Gastroesophageal sphincter (tissue), 4 donors: Measurements from ENCODE around the gene AOX1. TPM values are rescaled to one million over a fixed set of nuclear protein-coding genes. Genes with fewer than 3 reads are reported as not detected.
A peak's percentile ranks its signal among the peaks of the same experiment; 100 is the strongest.
"Not testable (repeated sequence)": the region's sequence is repeated elsewhere in the genome, so short reads cannot be mapped to it uniquely, and the experiment has no call there.

ENCODE experiments used
- ATAC-seq: fragments of 150-250 bp; one replicate; pipeline ENCODE4 v1.9.1; 2016; ENCODE audit warnings: mild to moderate bottlenecking, moderate library complexity
- H3K27ac ChIP-seq, 4 donors: fragments of 200-600 bp; sonication (generic) in 3 of 4; 1 replicate in 3 of 4; 2 replicates in 1 of 4; pipeline ENCODE4 v1.5.1; 2016 to 2019
- H3K27me3 ChIP-seq: fragments of 200-600 bp; sonication (generic); one replicate; pipeline ENCODE4 v1.5.1; 2019
- H3K36me3 ChIP-seq, 2 donors: fragments of 200-600 bp; sonication (generic); one replicate each; pipeline ENCODE4 v1.5.1; 2019; ENCODE audit warnings: control low read depth in 1 of 2
- H3K4me1 ChIP-seq, 3 donors: fragments of 200-600 bp; sonication (generic); 1 replicate in 2 of 3; 2 replicates in 1 of 3; pipeline ENCODE4 v1.5.1; 2016 to 2019; ENCODE audit warnings: control low read depth in 2 of 3
- H3K4me3 ChIP-seq, 2 donors: fragments of 200-600 bp; sonication (generic); one replicate each; pipeline ENCODE4 v1.5.1; 2019; ENCODE audit warnings: mild to moderate bottlenecking in 1 of 2, moderate library complexity in 1 of 2
- H3K9me3 ChIP-seq, 3 donors: fragments of 200-600 bp; sonication (generic); one replicate each; pipeline ENCODE4 v1.5.1; 2017 to 2019; ENCODE audit warnings: control low read depth in 2 of 3
- CTCF ChIP-seq, 4 experiments: fragments of 200-600 bp in 2 of 4; fragments of 450-650 bp in 2 of 4; sonication (generic) in 1 of 4; IDR thresholded peaks; one replicate each; pipeline ENCODE4 v1.5.1; 2017 to 2019; ENCODE audit warnings: antibody characterized with exemption in 4 of 4, mild to moderate bottlenecking in 2 of 4, moderate library complexity in 2 of 4
- EP300 ChIP-seq: sonication (generic); formaldehyde crosslinking; IDR thresholded peaks from one replicate; pipeline ENCODE4 v1.6.1; 2017; ENCODE audit warnings: antibody characterized with exemption, mild to moderate bottlenecking
- POLR2A ChIP-seq, 2 donors: fragments of 450-650 bp; IDR thresholded peaks; one replicate each; pipeline ENCODE4 v1.6.1; 2017; ENCODE audit warnings: antibody characterized with exemption in 2 of 2, mild to moderate bottlenecking in 2 of 2, moderate library complexity in 1 of 2
- POLR2AphosphoS5 ChIP-seq: sonication (generic); formaldehyde crosslinking; IDR thresholded peaks from one replicate; pipeline ENCODE4 v1.6.1; 2017; ENCODE audit warnings: antibody characterized with exemption
- WGBS, 2 donors: methylation state at CpG; one replicate each; pipeline ENCODE4 v1.1.5; 2018; ENCODE audit warnings: low coverage in 1 of 2; 5-methylcytosine and 5-hydroxymethylcytosine counted together
- total RNA-seq, 4 donors: library from RNA; depleted of rRNA; stranded (reverse); fragments of >200 nt; gene quantifications; one replicate each; pipeline ENCODE4 v1.1.0, GENCODE V29; 2016

The AOX1 gene
- total RNA-seq, result 100 to 1,000 TPM in 2 of 4 donors, 10 to 100 TPM in 2; 36.7 to 125 (median 85.6) TPM

DNA sequence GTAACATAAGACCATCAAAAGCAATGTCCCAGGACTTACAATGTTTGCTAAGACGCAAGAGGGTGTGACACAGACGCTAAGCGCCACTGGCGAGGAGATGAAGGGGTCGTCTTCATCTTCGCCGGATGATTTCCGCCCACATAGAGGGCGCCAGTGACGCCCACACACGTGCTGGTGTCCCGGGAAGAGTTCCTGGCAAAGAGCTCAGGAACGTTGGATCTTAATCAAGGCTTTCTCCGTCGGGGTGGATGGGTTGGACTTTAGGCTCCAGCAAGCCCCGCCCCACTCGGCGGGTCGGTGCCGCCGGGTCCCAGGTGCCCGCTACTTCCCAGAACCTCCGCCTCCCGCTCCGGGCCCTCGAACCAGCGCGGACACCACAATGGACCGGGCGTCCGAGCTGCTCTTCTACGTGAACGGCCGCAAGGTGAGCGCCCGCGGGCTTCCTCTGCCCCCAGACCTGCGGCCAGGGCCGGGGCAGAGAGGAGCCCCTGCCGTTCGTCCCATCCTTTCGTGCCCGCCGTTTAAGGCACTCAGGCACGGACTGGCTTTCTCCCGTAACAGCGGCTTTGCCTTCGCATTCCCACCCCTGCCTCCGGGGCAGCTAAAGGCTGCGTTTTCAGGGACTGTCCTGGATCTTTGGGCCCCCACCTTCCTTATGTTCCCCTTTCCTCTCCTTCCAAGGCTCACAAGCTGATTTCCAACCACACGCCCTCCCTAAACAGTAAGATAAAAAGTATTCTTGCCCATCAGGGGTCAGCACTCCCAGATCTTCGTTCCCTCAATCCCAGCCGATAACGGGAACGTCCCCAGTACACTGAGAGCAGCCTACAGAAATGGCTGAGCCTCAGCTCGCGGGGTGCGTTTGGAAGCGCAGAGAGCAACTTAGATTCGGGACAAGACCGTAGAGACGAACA lies at the start of gene AOX1:
TSS of gene AOX1 (plus strand) at position 285 of the 914 bp plus-strand sequence. CDS start at position 380, 95 bp downstream.
- no peaks in the 10 kb centered on the region for H3K36me3 ChIP-seq
- TF ChIP-seq POLR2A (IDR thresholded peaks at IDR 0.05), result peak; percentile 17 to 43
- TF ChIP-seq POLR2AphosphoS5, result peak; percentile 48
- TF ChIP-seq CTCF (IDR thresholded peaks at IDR 0.05), result no peak
- no peak for TF ChIP-seq EP300
- H3K27me3 ChIP-seq, result no peaks in the 10 kb centered on the region
- H3K27ac ChIP-seq, result peak within 1 kb of the TSS in 3 of 4 donors; percentile 72 to 87 (median 80)
- H3K4me3 ChIP-seq, result peak within 1 kb of the TSS; percentile 27 to 65
- no peaks in the 10 kb centered on the region for H3K9me3 ChIP-seq
- H3K4me1 ChIP-seq, result peaks cover 0 to 18% (median 0%) of the 10 kb centered on the region in 3 donors
- WGBS, 2 donors, result 0 to 3% methylated on average over 6 to 17 of the region's 62 CpGs
- ATAC-seq, result peak; percentile 87

DNA sequence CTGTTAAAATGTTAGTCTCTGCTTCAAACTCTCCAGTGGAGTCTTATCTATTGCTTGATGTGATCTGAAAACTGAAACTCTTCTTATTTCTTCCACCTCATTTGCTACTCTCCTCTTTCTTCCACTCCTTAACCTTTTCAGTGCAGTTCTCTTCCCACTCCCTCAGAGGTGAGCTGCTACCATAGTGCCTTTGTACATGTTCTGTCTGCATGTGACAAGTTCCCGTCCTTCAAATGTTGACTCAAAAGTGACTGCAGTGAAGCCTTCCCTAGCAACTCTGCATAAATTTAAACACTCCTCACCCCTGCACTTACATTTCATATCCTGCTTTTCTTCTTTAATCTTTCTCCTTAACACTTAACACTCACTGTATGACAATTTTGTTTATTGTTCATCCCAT lies 47.7 kb upstream of the AOX1 start:
- H3K27ac ChIP-seq, result no peak overlapping the region
- ATAC-seq, result no peak
- no peaks in the 10 kb centered on the region for H3K9me3 ChIP-seq
- no peaks in the 10 kb centered on the region for H3K36me3 ChIP-seq
- WGBS, 2 donors, result 100% methylated on average over 1 of the region's 1 CpG
- no peaks in the 10 kb centered on the region for H3K4me1 ChIP-seq
- no peak for TF ChIP-seq CTCF (IDR thresholded peaks at IDR 0.05)
- no peak for TF ChIP-seq POLR2A (IDR thresholded peaks at IDR 0.05)
- no peak for TF ChIP-seq EP300
- no peak for TF ChIP-seq POLR2AphosphoS5
- H3K4me3 ChIP-seq, result no peak overlapping the region
- no peaks in the 10 kb centered on the region for H3K27me3 ChIP-seq

DNA sequence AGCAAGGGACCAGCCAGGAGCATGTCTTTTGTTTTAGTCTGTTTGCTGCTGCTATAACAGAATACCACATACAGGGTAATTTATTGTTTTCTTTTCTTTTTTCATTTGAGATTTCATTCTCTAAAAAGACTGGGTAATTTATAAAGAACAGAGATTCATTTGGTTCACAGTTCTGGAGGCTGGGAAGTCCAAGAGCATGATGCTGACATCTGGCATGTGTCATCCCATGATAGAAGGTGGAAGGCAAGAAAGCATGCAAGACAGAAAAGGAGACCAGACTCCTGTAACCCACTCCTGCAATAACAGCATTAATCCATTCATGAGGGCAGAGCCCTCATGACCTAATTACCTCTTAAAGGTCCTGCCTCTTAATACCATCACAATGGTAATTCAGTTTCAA lies 45.0 kb upstream of the AOX1 start:
- Histone ChIP-seq H3K27me3 (no peaks in the 10 kb centered on the region), H3K4me3 (no peak overlapping the region), H3K4me1 (no peaks in the 10 kb centered on the region), H3K27ac (no peak overlapping the region), H3K36me3 (no peaks in the 10 kb centered on the region), H3K9me3 (no peaks in the 10 kb centered on the region)
- TF ChIP-seq POLR2A (IDR thresholded peaks at IDR 0.05), result no peak
- no peak for TF ChIP-seq EP300
- no peak for TF ChIP-seq CTCF (IDR thresholded peaks at IDR 0.05)
- no peak for TF ChIP-seq POLR2AphosphoS5
- ATAC-seq, result no peak

DNA sequence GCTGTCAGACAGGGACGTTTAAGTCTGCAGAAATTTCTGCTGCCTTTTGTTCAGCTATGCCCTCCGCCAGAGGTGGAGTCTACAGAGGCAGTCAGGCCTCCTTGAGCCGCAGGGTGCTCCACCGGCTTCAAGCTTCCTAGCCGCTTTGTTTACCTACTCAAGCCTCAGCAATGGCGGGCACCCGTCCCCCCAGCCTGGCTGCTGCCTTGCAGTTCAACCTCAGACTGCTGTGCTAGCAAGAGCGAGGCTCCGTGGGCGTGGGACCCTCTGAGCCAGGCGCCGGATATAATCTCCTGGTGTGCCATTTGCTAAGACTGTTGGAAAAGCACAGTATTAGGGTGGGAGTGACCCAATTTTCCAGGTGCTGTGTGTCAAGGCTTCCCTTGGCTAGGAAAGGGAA lies 19.2 kb upstream of the AOX1 start:
- not testable (repeated sequence) for ATAC-seq, H3K4me1 ChIP-seq, H3K9me3 ChIP-seq, H3K27ac ChIP-seq, H3K27me3 ChIP-seq, H3K36me3 ChIP-seq, H3K4me3 ChIP-seq
- 100% methylated on average over 1 of the region's 12 CpGs; no CpG with 5 or more reads in 1 of the 2 donors for WGBS, 2 donors

GRCh38 chr2:200567932-200568331 lies 17.9 kb upstream of the AOX1 start:
- ATAC-seq, result no peak
- Histone ChIP-seq H3K4me1 (no peaks in the 10 kb centered on the region), H3K27me3 (no peaks in the 10 kb centered on the region), H3K9me3 (no peaks in the 10 kb centered on the region), H3K27ac (no peak overlapping the region), H3K36me3 (no peaks in the 10 kb centered on the region), H3K4me3 (no peak overlapping the region)
- 98 to 100% methylated on average over 2 to 3 of the region's 3 CpGs for WGBS, 2 donors
- TF ChIP-seq POLR2A (IDR thresholded peaks at IDR 0.05) (no peak), CTCF (IDR thresholded peaks at IDR 0.05) (no peak), EP300 (no peak), POLR2AphosphoS5 (no peak)
